ENCODE results near the gene LYRM2. TPM values are rescaled to one million over a fixed set of nuclear protein-coding genes. Genes with fewer than 3 reads are reported as not detected.

Gene LYRM2
- total RNA-seq, 1 donor from 2014 or later, result 14.5 TPM

DNA sequence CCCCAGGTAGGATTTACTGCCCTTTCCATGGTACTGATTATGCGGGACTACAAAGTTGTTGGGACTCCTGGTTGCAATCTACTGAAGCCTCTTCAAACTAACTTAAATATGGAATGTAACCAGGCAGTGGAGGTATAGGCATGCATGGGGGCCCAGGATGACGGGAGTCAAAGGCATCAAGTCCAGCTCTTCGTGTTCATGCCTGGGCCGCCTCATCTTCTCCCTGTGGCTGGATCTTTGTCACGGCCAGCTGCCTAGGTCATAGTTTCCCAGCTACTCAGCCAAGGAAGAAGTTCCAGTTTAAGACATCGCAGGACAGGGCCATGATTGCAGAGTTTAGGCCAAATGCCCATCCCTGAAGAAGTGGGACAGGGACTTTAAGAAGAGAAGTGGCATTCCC lies 20.5 kb downstream of the LYRM2 start:
- no peaks in the 10 kb centered on the region for H3K36me3 ChIP-seq
- no peaks in the 10 kb centered on the region for H3K4me1 ChIP-seq
- H3K4me3 ChIP-seq, result no peak overlapping the region
- H3K9me3 ChIP-seq, result no peaks in the 10 kb centered on the region
- intact Hi-C loops (cut with DNase I), result no loop called here
- no peak for TF ChIP-seq POLR2AphosphoS5 (IDR thresholded peaks at IDR 0.05; ENCODE audit: insufficient read depth in 1 of 2, low read depth in 1 of 2)
- TF ChIP-seq, protein P1, sequence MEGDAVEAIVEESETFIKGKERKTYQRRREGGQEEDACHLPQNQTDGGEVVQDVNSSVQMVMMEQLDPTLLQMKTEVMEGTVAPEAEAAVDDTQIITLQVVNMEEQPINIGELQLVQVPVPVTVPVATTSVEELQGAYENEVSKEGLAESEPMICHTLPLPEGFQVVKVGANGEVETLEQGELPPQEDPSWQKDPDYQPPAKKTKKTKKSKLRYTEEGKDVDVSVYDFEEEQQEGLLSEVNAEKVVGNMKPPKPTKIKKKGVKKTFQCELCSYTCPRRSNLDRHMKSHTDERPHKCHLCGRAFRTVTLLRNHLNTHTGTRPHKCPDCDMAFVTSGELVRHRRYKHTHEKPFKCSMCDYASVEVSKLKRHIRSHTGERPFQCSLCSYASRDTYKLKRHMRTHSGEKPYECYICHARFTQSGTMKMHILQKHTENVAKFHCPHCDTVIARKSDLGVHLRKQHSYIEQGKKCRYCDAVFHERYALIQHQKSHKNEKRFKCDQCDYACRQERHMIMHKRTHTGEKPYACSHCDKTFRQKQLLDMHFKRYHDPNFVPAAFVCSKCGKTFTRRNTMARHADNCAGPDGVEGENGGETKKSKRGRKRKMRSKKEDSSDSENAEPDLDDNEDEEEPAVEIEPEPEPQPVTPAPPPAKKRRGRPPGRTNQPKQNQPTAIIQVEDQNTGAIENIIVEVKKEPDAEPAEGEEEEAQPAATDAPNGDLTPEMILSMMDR (IDR thresholded peaks at IDR 0.05), result no peak
- TF ChIP-seq POLR2A (IDR thresholded peaks at IDR 0.05), result no peak
- DNase-seq (ENCODE audit: extremely low spot score in 2 of 2), result no peak
- H3K27me3 ChIP-seq, result no peaks in the 10 kb centered on the region
- no peak overlapping the region for H3K27ac ChIP-seq

- TF ChIP-seq POLR2A (IDR thresholded peaks at IDR 0.05), result no peak
- TF ChIP-seq POLR2AphosphoS5 (IDR thresholded peaks at IDR 0.05; ENCODE audit: insufficient read depth in 1 of 2, low read depth in 1 of 2), result no peak
- TF ChIP-seq, protein P1 (IDR thresholded peaks at IDR 0.05), result no peak
- H3K27me3 ChIP-seq, result no peaks in the 10 kb centered on the region
- DNase-seq (ENCODE audit: extremely low spot score in 2 of 2), result no peak
- H3K9me3 ChIP-seq, result no peaks in the 10 kb centered on the region
- no peak overlapping the region for H3K27ac ChIP-seq
- H3K4me1 ChIP-seq, result no peaks in the 10 kb centered on the region
- intact Hi-C loops (cut with DNase I), result no loop called here
- no peak overlapping the region for H3K4me3 ChIP-seq
- H3K36me3 ChIP-seq, result no peaks in the 10 kb centered on the region
Observed at GRCh38 chr6:89616531-89616930, 22.0 kb downstream of the LYRM2 start.

DNA sequence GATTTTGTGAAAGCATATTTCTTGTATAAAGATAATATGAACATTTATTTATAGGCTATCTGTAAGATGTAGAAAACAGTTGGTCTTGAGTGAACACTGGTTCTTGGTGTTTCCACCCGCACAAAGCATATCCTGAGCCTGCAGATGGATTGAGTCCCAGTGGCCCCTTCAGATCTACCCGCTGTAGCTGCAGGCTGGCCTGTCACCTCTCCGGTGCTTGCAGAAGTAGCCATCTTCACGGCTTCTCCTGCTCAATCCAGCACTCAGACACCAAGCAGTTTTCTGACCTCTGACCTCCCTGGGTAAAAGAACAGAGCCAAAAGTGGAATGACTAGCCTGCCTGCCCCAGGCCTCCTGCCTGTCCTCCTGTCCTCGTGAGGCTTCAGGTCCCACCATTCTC lies 22.7 kb downstream of the LYRM2 start:
- DNase-seq (ENCODE audit: extremely low spot score in 2 of 2), result no peak
- Histone ChIP-seq H3K27me3 (no peaks in the 10 kb centered on the region), H3K4me1 (no peaks in the 10 kb centered on the region), H3K4me3 (no peak overlapping the region), H3K9me3 (no peaks in the 10 kb centered on the region), H3K36me3 (no peaks in the 10 kb centered on the region), H3K27ac (no peak overlapping the region)
- intact Hi-C loops (cut with DNase I), result no loop called here
- TF ChIP-seq POLR2A (IDR thresholded peaks at IDR 0.05) (no peak), POLR2AphosphoS5 (IDR thresholded peaks at IDR 0.05; ENCODE audit: insufficient read depth in 1 of 2, low read depth in 1 of 2) (no peak)
- TF ChIP-seq, protein P1 (IDR thresholded peaks at IDR 0.05), result no peak

DNA sequence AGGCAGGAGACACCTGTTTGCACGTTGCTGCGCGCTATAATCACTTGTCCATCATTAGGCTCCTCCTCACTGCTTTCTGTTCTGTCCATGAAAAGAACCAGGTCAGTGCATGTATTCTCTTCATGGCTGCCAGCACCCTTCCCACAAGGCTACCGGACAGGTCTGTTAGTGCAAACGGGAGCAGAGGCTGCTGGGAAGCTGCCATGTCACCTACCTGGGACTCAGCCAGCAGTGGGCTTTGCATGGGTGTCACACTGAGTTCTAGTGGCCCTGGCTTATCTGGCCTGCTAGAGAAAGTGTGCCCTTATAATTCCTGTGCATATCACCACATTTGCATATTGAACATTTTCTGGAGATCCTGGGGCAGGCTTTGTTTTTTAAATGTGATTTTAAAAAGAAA lies 24.8 kb downstream of the LYRM2 start:
- no peaks in the 10 kb centered on the region for H3K27me3 ChIP-seq
- intact Hi-C loops (cut with DNase I), result no loop called here
- no peak overlapping the region for H3K27ac ChIP-seq
- no peaks in the 10 kb centered on the region for H3K4me1 ChIP-seq
- H3K4me3 ChIP-seq, result no peak overlapping the region
- no peaks in the 10 kb centered on the region for H3K9me3 ChIP-seq
- H3K36me3 ChIP-seq, result no peaks in the 10 kb centered on the region
- no peak for DNase-seq (ENCODE audit: extremely low spot score in 2 of 2)
- TF ChIP-seq POLR2A (IDR thresholded peaks at IDR 0.05), result no peak
- TF ChIP-seq, protein P1 (IDR thresholded peaks at IDR 0.05), result no peak
- no peak for TF ChIP-seq POLR2AphosphoS5 (IDR thresholded peaks at IDR 0.05; ENCODE audit: insufficient read depth in 1 of 2, low read depth in 1 of 2)

DNA sequence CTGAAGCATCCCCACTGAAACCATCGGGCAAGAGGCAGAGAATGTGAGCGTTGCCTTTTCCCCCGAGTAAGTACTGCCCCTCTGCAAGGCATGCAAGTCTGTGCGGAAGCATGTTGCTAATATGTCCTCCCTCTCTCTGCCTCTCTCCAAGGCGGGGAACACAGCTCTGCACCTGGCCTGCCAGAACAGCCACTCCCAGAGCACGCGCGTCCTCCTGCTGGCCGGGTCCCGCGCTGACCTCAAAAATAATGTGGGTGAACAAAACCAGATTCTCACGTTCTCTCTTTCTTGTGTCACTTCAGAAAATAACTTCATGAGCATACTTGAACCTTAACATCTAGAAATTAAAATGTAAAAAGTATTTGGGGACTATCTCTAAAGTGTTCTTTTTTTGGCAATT lies 26.4 kb downstream of the LYRM2 start:
- intact Hi-C loops (cut with DNase I), result no loop called here
- Histone ChIP-seq H3K27me3 (no peaks in the 10 kb centered on the region), H3K4me3 (no peak overlapping the region), H3K9me3 (no peaks in the 10 kb centered on the region), H3K36me3 (no peaks in the 10 kb centered on the region), H3K4me1 (no peaks in the 10 kb centered on the region), H3K27ac (no peak overlapping the region)
- TF ChIP-seq, protein P1 (IDR thresholded peaks at IDR 0.05), result no peak
- TF ChIP-seq POLR2A (IDR thresholded peaks at IDR 0.05) (no peak), POLR2AphosphoS5 (IDR thresholded peaks at IDR 0.05; ENCODE audit: insufficient read depth in 1 of 2, low read depth in 1 of 2) (no peak)
- no peak for DNase-seq (ENCODE audit: extremely low spot score in 2 of 2)
